GM12878 (cell line): ENCODE measurements around the gene RABGGTB. TPM values are rescaled to one million over a fixed set of nuclear protein-coding genes. Genes with fewer than 3 reads are reported as not detected.

Experiments used
- CBFB ChIP-seq: IDR thresholded peaks from 2 replicates; pipeline ENCODE4 v1.6.1; 2016; ENCODE audit warnings: antibody characterized with exemption, low read depth
- EGR1 ChIP-seq, 2 experiments: IDR thresholded peaks; 1 replicate in 1 of 2; 2 replicates in 1 of 2; pipeline ENCODE4 v1.6.1; 2011 to 2012; ENCODE audit warnings: low read depth in 2 of 2, low read length in 2 of 2, borderline replicate concordance in 1 of 2, mild to moderate bottlenecking in 1 of 2, moderate library complexity in 1 of 2
- FOXM1 ChIP-seq: IDR thresholded peaks from 2 replicates; pipeline ENCODE4 v1.6.1; 2012; ENCODE audit warnings: low read depth, mild to moderate bottlenecking, inconsistent platforms, low read length, moderate library complexity
- MEF2B ChIP-seq: fragments of 450-650 bp; IDR thresholded peaks from 2 replicates; pipeline ENCODE4 v1.6.1; 2018; ENCODE audit warnings: mild to moderate bottlenecking, moderate library complexity; ENCODE audit not compliant: partially characterized antibody, poor library complexity, severe bottlenecking
- MXI1 ChIP-seq: fragments of 150-350 bp; IDR thresholded peaks from 2 replicates; pipeline ENCODE4 v1.6.1; 2011; ENCODE audit warnings: low read depth, mild to moderate bottlenecking, inconsistent platforms, low read length, improper control_type of control experiment
- NKRF ChIP-seq: fragments of 450-650 bp; conservative IDR thresholded peaks from 2 replicates; pipeline ENCODE4 v1.6.1; 2017; ENCODE audit warnings: mild to moderate bottlenecking, moderate library complexity
- NR2C1 ChIP-seq: fragments of 450-650 bp; IDR thresholded peaks from 2 replicates; pipeline ENCODE4 v1.6.1; 2017; ENCODE audit warnings: antibody characterized with exemption, mild to moderate bottlenecking, moderate library complexity
- NRF1 ChIP-seq: conservative IDR thresholded peaks from 2 replicates; pipeline ENCODE4 v1.6.1; 2011; ENCODE audit warnings: mild to moderate bottlenecking, low read depth, low read length, improper control_type of control experiment
- RAD51 ChIP-seq: fragments of 450-650 bp; IDR thresholded peaks from 2 replicates; pipeline ENCODE4 v1.6.1; 2016; ENCODE audit warnings: moderate library complexity, mild to moderate bottlenecking, inconsistent platforms
- RB1 ChIP-seq: fragments of 450-650 bp; formaldehyde crosslinking; IDR thresholded peaks from 2 replicates; pipeline ENCODE4 v1.6.1; 2017; ENCODE audit warnings: mild to moderate bottlenecking, borderline replicate concordance
- RFX5 ChIP-seq: IDR thresholded peaks from 2 replicates; pipeline ENCODE4 v1.6.1; 2011; ENCODE audit warnings: low read depth, low read length, improper control_type of control experiment
- SPI1 ChIP-seq: IDR thresholded peaks from 2 replicates; pipeline ENCODE4 v1.6.1; 2011; ENCODE audit warnings: low read depth, mild to moderate bottlenecking, low read length, moderate library complexity, borderline replicate concordance; ENCODE audit not compliant: insufficient read depth
- STAT1 ChIP-seq: fragments of 450-650 bp; conservative IDR thresholded peaks from 2 replicates; pipeline ENCODE4 v1.6.1; 2014; ENCODE audit warnings: antibody characterized with exemption, mild to moderate bottlenecking
- TAF1 ChIP-seq: IDR thresholded peaks from 2 replicates; pipeline ENCODE4 v1.6.1; 2011; ENCODE audit warnings: mild to moderate bottlenecking, low read depth, low read length, borderline replicate concordance
- YBX1 ChIP-seq: fragments of 450-650 bp; IDR thresholded peaks from 2 replicates; pipeline ENCODE4 v1.6.1; 2016; ENCODE audit warnings: antibody characterized with exemption
- ZBED1 ChIP-seq: IDR thresholded peaks from 2 replicates; pipeline ENCODE4 v1.6.1; 2016; ENCODE audit warnings: borderline replicate concordance
- ZNF217 ChIP-seq: fragments of 450-650 bp; IDR thresholded peaks from 2 replicates; pipeline ENCODE4 v1.6.1; 2017; ENCODE audit warnings: antibody characterized with exemption, mild to moderate bottlenecking
- ZNF274 ChIP-seq: IDR thresholded peaks from one replicate; pipeline ENCODE4 v1.8.0; 2011; ENCODE audit not compliant: insufficient read length, insufficient read depth
- polyA plus RNA-seq, 11 experiments: library from polyadenylated mRNA; depleted of rRNA in 4 of 11; unstranded in 6 of 11; stranded (reverse) in 5 of 11; fragments of >200 nt; fragmentation: Nextera tagmentation in 4 of 11; fragmentation: Illumina TruSeq in 1 of 11; extraction: Ambion mirVana in 4 of 11; extraction: Trizol in 1 of 11; gene quantifications; 1 replicate in 1 of 11; 2 replicates in 10 of 11; pipeline versions ENCODE4 v1.2.1 to v1.2.3, GENCODE V29; 2011 to 2016; ENCODE audit warnings: inconsistent platforms in 2 of 11, missing spikeins in 2 of 11, low read depth in 1 of 11
- total RNA-seq, 4 experiments: library from RNA; depleted of rRNA in 3 of 4; stranded (reverse); fragments of >200 nt in 3 of 4; fragmentation: Illumina TruSeq in 1 of 4; extraction: Trizol in 1 of 4; gene quantifications; 2 replicates each; pipeline versions ENCODE4 v1.2.1 to v1.2.3, GENCODE V29; 2013 to 2021
- TF ChIP-seq, protein P1 (sequence below): fragments of 450-650 bp; IDR thresholded peaks from 2 replicates; pipeline ENCODE4 v1.6.1; 2018; ENCODE audit warnings: borderline replicate concordance, mild to moderate bottlenecking; ENCODE audit not compliant: partially characterized antibody
- TF ChIP-seq, protein P2 (sequence below): fragments of 450-650 bp; IDR thresholded peaks from 2 replicates; pipeline ENCODE4 v1.6.1; 2017; ENCODE audit warnings: mild to moderate bottlenecking, moderate library complexity

Gene RABGGTB
- total and polyA plus RNA-seq, 10 of the 15 experiments (the other 5 are each of a cell fraction or from before 2014, with no cell fraction given), result 50.5 to 213 (median 157) TPM

DNA sequence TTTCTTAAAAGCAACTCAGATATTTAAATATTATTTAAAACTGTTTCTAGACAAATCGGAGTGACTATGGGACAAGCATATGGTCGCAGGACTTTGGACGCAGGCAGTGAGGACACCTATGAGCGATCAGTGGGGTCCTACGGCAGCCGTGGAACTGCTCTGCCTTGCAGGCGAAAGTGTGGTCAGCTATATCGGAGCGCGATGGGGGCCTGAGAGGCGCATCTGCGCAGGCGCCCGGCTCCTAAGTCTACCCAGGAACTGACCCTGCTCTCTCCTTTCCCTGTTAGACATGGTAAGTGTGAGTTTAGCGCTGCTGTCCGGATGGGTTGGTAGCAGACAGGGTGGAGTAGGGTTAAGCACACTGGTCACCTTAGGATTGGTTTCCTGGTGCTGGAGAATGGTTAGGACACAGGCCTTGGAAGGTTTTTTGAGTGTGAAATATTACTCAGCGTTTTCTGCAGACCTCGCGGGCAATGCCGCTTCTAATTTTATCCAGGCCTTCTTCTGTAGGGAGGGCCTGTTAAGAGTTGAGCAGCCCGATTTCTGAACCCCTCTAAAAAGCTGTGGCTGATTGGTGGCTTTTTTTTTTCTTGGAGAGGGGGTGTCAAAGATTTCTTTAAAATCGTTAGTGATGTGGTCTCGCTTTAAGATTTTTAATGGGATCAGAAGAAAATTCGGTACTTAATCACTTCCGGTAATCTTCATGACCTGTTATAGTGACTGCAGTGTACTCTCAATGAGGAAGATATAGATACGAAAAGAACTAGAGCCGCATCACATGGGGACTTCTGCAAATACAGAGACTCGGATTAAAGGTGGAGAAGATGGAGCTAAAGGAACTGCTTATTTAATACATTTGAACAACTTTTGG lies at the start of gene RABGGTB (continued):
- TF ChIP-seq NKRF (peak; percentile 72), NR2C1 (peak; percentile 16; the same call in 1 of the 2 replicates), CBFB (peak; percentile 94), FOXM1 (peak; percentile 63; the same call in 1 of the 2 replicates), RB1 (peak; percentile 35; the same call in 1 of the 2 replicates), ZNF274 (no peak), RAD51 (0 out of 2 replicates have a peak, but pooled peaks have one; percentile 11), NRF1 (peak; percentile 84), EGR1 (IDR thresholded peaks at IDR 0.05; ENCODE audit: borderline replicate concordance in 1 of 2, low read depth in 2 of 2, low read length in 2 of 2) (no peak), MXI1 (peak; percentile 90), ZBED1 (peak; percentile 93), YBX1 (no peak), ZNF217 (no peak), SPI1 (peak; percentile 37; the same call in 1 of the 2 replicates), MEF2B (no peak), STAT1 (peak; percentile 79; the same call in 1 of the 2 replicates), RFX5 (peak; percentile 60; the same call in 1 of the 2 replicates), TAF1 (peak; percentile 96)
- TF ChIP-seq, protein P1, sequence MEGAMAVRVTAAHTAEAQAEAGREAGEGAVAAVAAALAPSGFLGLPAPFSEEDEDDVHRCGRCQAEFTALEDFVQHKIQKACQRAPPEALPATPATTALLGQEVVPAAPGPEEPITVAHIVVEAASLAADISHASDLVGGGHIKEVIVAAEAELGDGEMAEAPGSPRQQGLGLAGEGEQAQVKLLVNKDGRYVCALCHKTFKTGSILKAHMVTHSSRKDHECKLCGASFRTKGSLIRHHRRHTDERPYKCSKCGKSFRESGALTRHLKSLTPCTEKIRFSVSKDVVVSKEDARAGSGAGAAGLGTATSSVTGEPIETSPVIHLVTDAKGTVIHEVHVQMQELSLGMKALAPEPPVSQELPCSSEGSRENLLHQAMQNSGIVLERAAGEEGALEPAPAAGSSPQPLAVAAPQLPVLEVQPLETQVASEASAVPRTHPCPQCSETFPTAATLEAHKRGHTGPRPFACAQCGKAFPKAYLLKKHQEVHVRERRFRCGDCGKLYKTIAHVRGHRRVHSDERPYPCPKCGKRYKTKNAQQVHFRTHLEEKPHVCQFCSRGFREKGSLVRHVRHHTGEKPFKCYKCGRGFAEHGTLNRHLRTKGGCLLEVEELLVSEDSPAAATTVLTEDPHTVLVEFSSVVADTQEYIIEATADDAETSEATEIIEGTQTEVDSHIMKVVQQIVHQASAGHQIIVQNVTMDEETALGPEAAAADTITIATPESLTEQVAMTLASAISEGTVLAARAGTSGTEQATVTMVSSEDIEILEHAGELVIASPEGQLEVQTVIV, result no peak
- TF ChIP-seq, protein P2, sequence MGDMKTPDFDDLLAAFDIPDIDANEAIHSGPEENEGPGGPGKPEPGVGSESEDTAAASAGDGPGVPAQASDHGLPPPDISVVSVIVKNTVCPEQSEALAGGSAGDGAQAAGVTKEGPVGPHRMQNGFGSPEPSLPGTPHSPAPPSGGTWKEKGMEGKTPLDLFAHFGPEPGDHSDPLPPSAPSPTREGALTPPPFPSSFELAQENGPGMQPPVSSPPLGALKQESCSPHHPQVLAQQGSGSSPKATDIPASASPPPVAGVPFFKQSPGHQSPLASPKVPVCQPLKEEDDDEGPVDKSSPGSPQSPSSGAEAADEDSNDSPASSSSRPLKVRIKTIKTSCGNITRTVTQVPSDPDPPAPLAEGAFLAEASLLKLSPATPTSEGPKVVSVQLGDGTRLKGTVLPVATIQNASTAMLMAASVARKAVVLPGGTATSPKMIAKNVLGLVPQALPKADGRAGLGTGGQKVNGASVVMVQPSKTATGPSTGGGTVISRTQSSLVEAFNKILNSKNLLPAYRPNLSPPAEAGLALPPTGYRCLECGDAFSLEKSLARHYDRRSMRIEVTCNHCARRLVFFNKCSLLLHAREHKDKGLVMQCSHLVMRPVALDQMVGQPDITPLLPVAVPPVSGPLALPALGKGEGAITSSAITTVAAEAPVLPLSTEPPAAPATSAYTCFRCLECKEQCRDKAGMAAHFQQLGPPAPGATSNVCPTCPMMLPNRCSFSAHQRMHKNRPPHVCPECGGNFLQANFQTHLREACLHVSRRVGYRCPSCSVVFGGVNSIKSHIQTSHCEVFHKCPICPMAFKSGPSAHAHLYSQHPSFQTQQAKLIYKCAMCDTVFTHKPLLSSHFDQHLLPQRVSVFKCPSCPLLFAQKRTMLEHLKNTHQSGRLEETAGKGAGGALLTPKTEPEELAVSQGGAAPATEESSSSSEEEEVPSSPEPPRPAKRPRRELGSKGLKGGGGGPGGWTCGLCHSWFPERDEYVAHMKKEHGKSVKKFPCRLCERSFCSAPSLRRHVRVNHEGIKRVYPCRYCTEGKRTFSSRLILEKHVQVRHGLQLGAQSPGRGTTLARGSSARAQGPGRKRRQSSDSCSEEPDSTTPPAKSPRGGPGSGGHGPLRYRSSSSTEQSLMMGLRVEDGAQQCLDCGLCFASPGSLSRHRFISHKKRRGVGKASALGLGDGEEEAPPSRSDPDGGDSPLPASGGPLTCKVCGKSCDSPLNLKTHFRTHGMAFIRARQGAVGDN, result peak; percentile 50; the same call in 1 of the 2 replicates
